Measurements from ENCODE around the gene DAZAP1. TPM values are rescaled to one million over a fixed set of nuclear protein-coding genes. Genes with fewer than 3 reads are reported as not detected.

DAZAP1 gene
- total and polyA plus RNA-seq, 4 donors, result 5.4 to 45.0 (median 29.7) TPM

GRCh38 chr19:1468274-1468820, 61.0 kb downstream of the DAZAP1 start:
- Histone ChIP-seq H3K27me3 (ENCODE audit: control insufficient read depth in 4 of 4, insufficient read depth in 4 of 4, low read length in 3 of 4) (peaks cover 0 to 11% (median 7%) of the 10 kb centered on the region in 4 donors), H3K9ac (ENCODE audit: low read depth in 1 of 2, low read length in 2 of 2) (no peak overlapping the region), H3K36me3 (ENCODE audit: control insufficient read depth in 4 of 4, insufficient read depth in 3 of 4, low read depth in 1 of 4, low read length in 3 of 4) (no peaks in the 10 kb centered on the region), H3K27ac (ENCODE audit: low read depth in 1 of 2, low read length in 2 of 2) (no peak overlapping the region), H3K4me1 (ENCODE audit: control insufficient read depth in 4 of 4, insufficient read depth in 4 of 4, low read length in 3 of 4) (peaks cover 30 to 69% (median 44%) of the 10 kb centered on the region in 4 donors), H3K9me3 (ENCODE audit: control insufficient read depth in 4 of 4, low read length in 3 of 4) (no peaks in the 10 kb centered on the region), H3K4me3 (ENCODE audit: low read depth in 1 of 3, low read length in 3 of 3) (peak overlapping the region in 1 of 3 donors; percentile 50)
- no peak for DNase-seq (ENCODE audit: low spot score)
- TF ChIP-seq FOXA2 (IDR thresholded peaks at IDR 0.05) (no peak), NR2F2 (IDR thresholded peaks at IDR 0.05) (no peak), HNF4A (conservative IDR thresholded peaks at IDR 0.05) (no peak), HNF4G (IDR thresholded peaks at IDR 0.05) (no peak), JUND (IDR thresholded peaks at IDR 0.05) (no peak), MAX (IDR thresholded peaks at IDR 0.05) (no peak), SP1 (IDR thresholded peaks at IDR 0.05) (no peak), EGR1 (IDR thresholded peaks at IDR 0.05; ENCODE audit: low read depth in 2 of 2) (no peak), TAF1 (conservative IDR thresholded peaks at IDR 0.05) (no peak), ZBTB33 (IDR thresholded peaks at IDR 0.05) (no peak), REST (IDR thresholded peaks at IDR 0.05) (no peak), GABPA (IDR thresholded peaks at IDR 0.05 in 1 of 2, conservative IDR thresholded peaks at IDR 0.05 in 1 of 2) (no peak), CTCF (IDR thresholded peaks at IDR 0.05; ENCODE audit: low read depth, low read length, missing input control) (no peak), FOXA1 (IDR thresholded peaks at IDR 0.05) (no peak), ATF3 (IDR thresholded peaks at IDR 0.05) (no peak), RAD21 (IDR thresholded peaks at IDR 0.05) (no peak), YY1 (IDR thresholded peaks at IDR 0.05) (no peak)
- 12% methylated on average over 49 of the region's 49 CpGs for WGBS
